Fibroblast of lung (primary cell): ENCODE measurements around the gene VANGL1.

Experiments used
- CTCF ChIP-seq, 2 donors: IDR thresholded peaks in 1 of 2; conservative IDR thresholded peaks in 1 of 2; 1 replicate in 1 of 2; 2 replicates in 1 of 2; pipeline ENCODE4 v1.5.1; 2011 to 2012; ENCODE audit warnings: low read length in 2 of 2, control low read depth in 1 of 2, inconsistent platforms in 1 of 2, low read depth in 1 of 2, mild to moderate bottlenecking in 1 of 2
- EZH2 ChIP-seq: IDR thresholded peaks from 2 replicates; pipeline ENCODE4 v1.5.1; 2012; ENCODE audit warnings: low read length, control low read depth, mild to moderate bottlenecking; ENCODE audit errors: missing control alignments

GRCh38 chr1:115712911-115713609, 71.3 kb downstream of the VANGL1 start:
- TF ChIP-seq CTCF (conservative IDR thresholded peaks at IDR 0.05 in 1 of 2, IDR thresholded peaks at IDR 0.05 in 1 of 2; ENCODE audit: low read depth in 1 of 2, low read length in 2 of 2) (no peak), EZH2 (no peak)
